GM18502 (cell line): ENCODE data around the gene RNGTT.

Experiments
- ATAC-seq: cut with Tn5 transposase; IDR thresholded peaks from one replicate; pipeline ENCODE4 v1.9.1; 2021; ENCODE audit warnings: mild to moderate bottlenecking; ENCODE audit not compliant: unreplicated experiment, poor library complexity

RNGTT gene

DNA sequence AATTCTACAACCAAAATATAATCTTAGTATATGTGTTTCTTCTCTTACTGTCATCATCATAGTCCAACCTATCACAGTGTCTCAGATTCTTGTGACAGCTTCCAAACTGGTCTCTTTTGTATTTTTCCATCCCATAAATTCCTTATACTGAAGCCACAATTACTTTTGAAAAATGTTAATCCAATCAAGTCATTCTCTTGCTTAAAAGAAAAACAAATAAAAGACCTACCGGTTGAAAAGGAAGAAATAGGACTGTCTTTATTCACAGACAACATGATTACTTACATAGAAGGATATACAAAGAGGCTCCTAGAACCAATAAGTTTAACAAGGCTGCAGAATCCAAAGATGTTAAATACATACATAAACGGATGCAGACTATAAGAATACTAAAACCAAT lies 339.9 kb downstream of the RNGTT start:
- no peak for ATAC-seq

DNA sequence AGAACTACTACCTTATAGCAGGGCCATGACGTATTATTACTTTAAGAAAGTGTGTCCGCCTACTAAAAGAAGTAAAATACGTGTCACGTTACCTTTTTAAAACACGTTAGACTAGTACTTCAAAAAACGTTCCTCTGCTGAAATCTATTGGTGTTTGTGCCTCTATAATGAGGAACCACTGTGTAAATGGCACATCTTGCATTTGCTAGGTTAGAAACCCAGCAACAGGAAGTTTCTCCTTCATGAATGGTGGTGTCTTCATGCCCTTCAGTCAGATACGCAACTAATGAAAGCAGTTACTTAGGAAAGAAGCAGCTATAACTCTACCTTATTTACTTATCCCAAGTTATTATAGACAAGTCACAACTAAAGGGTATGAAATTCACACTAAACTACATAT lies 343.5 kb downstream of the RNGTT start:
- no peak for ATAC-seq

DNA sequence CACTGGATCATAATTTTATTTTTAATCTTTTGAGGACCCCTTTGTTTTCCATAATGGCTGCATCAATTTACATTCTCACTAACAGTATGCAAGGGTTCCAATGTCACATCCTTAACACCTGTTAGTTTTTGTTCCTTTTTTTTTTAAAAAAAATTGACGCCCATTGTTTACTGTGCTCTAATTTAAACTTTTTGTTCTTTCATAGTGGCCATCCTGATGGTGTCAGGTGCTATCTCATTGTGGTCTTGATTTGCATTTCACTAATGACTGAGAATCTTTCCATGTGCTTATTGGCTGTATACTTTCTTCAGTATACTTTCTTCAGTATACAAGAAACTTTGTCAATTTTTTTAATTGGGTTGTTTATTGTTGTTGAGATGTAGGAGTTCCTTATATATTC lies 347.0 kb downstream of the RNGTT start:
- peak; percentile 69 for ATAC-seq

DNA sequence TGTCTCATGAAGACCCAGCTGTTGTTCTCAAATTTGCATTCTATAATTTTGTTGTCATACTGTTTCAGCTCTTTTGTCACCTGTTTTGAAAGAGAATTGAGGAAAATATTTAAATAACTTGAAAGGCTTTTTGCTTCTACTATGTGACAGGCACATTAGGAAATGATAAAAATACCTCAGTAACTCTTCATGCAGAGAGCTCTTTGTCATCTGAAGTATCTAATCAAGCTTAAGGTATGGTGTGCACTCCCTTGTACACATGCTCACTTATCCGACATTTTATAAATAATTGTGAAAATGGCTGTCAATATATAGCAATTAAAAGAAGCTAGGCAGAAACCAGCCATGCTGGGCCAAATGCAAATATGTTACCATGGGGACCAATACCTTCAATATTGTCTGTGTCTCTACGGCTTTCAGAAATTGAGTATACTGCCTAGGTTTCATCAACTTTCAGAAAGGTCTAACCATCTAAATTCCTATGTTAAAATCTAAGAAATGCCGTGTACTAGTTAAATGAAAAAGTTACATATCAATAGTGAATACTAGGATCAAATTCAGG lies 349.0 kb downstream of the RNGTT start:
- no peak for ATAC-seq

DNA sequence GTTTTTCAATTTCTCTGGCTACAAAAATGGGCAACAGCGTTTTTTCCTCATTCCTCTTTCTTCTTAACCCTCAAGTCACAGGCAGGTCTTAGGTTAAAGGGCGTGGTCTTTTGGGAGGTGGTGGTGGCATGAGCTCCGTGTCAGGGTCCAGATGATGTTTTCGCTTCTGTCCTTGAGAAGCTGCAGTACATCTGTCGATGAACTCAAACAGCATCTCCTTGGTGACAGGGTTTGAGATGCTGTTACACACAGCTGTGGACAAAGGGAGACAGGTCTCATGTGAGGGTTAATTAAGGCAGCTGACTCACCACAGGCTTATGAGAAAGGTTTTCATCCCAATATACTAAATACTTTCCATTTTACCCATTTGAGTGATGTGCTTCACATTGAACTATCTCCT lies 350.8 kb downstream of the RNGTT start:
- ATAC-seq = no peak

DNA sequence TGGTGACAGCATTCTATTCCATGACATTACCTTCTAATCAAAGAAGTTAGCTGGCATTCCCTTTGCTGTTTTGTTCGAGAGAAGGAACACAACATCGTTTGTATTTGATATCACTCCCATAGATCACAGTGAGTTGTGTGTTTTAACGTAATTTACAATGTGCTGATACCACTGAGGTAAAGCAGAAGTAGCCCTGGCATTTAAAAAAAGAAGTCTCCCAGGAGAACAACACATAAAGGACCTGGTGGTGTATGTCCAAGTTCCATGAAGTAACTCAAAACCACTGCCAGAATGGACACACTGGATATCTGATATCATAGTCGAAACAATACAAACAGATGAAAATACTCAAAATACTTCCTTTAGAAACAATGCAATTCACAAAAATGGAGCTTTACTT lies 351.7 kb downstream of the RNGTT start:
- no peak for ATAC-seq

DNA sequence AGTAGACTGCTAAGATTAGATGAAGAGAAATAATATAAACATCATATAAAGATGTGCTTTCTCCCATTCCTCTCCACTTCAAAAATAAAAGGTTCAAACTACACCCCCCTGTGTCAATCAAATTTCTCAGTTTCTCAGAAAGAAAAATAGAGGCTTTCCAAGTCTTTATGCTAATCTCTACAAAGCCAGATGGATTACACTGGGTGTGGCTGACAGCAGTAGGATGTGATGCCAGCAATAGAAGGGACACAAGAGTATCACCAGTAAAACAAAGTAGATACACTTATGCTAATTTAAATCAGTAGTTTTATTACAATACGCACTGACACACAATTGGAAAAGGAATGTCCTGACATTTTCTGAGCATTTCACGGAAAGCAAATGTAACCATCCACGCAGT lies 353.4 kb downstream of the RNGTT start:
- no peak for ATAC-seq

DNA sequence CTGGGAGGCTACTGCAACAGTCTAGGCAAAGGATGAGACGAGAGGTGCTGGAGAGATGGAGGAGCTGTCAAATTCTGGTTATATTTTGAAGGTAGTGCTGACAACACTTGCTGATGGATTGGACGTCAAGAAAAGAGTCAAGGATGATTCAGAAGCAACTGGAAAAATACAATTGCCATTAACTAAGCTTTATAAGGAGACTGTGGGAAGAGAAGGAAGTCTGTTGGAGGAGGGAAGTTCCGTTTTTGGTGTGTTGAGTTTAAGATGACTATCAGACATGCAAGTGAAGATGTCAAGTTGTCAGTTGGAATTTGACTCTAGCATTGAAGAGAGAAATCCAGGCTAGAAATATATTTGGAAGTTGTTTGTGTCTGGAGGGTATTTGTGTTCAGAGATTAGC lies 358.1 kb downstream of the RNGTT start:
- no peak for ATAC-seq

DNA sequence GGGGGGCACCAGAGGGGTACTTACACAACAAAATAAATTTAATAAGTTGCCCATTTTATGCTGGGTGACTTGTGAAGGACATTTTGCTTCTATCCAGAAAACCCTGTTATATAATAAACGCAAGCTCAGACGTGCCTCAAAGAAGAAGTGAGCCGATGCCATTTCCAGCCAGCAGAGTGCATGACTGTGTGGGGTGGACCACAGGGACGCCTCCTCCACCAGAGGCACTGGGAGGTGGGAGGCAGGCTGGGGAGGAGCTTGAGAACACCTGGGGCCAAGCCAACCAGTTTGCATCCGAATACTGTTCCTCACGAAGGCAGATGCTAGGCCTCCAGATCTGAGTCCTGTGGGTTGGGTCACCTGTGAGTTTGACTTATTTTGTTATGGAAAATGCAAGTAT lies 363.8 kb downstream of the RNGTT start:
- peak; percentile 74 for ATAC-seq

DNA sequence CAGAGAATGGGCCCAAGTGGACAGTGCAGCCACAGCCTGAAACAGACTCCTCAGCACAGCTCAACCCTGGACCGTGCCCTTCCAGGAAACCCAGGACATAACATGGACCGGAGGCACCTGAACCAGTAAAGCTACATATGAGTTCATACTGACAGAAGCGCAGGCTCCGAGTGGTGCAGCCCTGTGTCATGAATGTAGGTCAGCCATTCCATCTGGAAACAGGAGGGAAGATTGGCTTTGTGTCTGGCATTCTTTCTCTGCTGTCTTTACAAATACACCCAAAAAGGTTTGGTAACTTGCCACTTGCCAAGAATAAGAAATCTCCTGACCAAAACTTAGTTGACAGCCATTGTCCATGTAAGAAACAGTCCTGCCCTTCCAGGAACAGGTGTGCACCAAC lies 366.6 kb downstream of the RNGTT start:
- ATAC-seq = no peak

DNA sequence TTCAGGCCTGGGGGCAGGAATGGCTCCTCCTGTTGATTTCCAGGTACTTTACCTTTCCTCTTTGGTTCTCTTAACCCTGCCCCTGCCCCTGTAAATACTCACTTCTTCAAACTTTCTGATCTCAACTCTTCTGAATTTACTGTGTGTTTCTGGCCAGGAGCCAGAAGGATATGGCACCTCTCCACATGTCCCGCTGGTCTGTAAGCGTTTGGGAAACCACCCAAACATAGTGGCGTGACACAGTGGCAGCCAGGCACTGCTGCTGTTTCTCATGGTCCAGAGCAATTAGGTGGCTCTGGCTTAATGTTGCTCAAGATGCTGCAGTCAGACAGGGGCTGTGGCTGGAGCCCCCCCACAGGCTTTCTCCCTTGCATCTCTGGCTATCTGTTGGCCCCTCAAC lies 374.5 kb downstream of the RNGTT start:
- ATAC-seq = no peak

DNA sequence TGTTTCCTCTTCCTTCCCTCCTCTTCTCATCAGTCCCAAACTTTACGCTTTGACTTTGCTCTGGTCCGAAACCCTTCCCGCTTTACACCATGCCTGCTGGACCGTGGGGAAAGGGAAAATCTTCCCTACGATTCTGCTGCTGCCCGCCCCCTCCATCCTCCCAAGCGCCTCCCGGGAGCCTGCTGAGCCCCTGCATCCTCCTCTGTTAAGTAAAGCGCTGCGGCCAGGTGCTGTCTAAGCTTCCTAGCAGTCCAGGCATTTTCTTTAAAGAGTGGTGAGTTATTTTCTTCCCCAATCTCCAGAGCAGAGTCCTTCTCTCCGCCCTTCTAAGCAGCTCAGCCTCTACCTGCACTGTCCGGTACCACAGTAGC lies 376.3 kb downstream of the RNGTT start:
- ATAC-seq = no peak

DNA sequence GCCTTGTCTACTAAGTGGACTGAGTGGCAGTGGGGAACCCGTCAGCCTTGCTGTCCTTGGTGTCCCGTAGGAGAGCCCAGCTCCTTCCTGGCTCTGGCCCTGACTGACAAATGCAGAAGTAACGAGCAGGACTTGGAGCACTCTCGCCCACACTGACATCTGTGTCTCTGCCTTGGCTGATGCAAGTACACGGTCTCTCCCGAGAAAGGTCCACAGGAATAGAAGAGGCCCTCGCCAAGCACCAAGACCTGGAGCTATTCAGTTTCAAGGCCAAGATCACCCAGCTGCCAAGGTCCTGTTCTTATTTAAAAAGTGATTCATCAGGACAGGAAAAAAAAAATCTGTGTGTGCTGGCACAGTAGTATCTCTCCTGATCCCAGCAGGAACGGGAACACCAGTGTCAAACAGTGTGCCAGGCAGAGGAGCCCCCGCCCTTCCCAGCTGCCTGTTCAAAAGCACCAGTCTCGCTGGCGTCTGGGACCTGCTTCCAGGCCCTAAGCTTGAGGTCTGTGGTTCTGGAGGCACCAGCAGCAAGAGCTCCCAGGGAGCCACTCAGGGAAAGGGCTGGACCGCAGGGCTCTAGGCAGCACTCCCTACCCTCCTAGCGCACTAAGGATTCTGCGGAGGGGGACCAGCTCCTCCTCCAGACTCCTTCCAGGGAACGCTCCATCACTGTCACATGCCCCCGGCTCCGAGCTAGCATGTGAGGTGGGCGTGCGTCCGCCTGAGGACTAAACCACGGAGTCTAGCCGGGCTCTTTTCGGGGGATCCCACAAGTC lies 376.9 kb downstream of the RNGTT start:
- no peak for ATAC-seq

DNA sequence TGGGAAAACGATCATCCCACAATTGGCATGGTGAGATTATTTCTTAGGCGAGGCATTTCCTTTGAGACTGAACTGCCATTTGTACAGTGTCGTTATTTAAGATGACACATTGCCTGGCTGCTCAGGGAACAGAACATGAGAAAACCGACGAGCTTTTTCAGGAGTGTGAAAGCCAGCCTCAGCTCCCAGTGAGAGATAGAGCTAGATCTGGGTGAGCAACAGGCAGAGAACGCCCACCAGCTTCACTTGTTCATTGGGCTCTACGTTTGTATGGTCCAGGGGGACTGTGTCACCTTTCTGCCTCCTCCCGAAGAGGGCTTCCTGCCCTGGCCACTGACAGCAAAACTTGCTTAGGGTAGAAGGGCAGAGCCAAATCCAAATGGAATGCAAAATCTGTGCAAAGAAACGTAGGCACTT lies 378.1 kb downstream of the RNGTT start:
- ATAC-seq = no peak

DNA sequence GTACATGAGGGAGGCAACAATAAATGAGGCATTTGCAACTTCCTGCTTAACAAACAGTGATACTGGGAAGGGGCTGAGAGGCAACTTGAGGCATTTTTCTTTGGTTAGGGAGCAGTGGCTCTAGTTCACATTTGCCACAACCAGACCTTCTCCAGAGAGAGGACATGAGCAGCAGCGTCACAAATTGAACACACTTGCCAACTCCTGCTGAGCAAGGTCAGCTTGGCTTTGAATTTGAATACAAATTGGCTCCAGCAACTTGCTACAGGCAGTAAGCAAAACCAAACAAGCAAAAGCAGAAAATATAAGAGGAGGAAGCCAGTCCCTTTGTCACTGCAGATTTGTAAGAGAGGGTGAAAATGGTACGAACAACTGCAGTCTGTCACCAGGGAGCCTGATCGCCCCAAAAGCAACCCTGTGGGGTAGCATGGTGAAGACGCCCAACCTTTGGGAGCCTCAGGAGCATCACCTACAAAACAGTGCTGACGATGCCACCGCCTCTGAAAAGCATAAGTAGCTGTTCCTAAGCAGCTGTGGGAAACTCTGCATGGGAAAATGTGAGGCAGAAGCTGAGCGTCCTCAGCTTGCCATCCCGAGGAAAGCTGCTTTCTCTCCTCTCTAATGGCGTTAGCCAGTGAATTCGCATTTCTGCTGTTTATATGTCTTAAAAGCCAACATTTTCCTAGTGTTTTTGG lies 378.7 kb downstream of the RNGTT start:
- no peak for ATAC-seq

DNA sequence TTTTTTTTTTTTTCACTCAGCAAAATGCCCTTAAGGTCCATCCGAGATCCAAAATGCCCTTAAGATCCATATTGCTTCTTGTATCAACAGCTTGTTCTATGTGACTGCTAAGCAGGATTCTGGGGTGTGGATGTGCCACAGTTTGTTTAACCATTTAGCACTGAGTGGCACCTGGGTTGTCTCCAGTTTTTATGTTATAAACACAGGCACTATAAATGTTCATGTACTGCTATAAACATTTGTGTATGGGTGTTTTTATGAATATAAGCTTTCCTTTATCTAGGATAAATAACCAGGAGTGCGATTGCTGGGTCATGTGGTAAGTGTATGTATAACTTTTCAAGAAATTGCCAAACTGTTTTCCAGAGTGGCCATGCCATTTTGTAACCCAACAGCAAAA lies 386.0 kb downstream of the RNGTT start:
- no peak for ATAC-seq

DNA sequence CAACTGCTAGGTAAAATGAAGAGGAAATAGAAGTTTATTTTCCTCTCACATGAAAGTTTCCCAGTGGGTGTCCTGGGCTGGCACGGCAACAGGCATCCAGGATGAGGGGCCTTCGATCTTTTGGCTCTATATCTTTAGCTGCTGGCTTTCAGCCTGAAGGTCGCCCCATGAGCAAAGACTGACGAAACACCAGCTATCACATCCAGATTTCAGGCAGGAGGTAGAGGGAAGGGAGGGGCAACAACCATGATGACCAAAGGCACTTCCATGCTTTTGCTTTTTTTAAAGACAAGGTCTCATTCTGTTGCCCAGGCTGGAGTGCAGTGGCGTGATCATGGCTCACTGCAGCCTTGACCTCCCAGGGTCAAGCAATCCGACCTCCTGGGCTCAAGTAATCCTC lies 387.9 kb downstream of the RNGTT start:
- no peak for ATAC-seq

DNA sequence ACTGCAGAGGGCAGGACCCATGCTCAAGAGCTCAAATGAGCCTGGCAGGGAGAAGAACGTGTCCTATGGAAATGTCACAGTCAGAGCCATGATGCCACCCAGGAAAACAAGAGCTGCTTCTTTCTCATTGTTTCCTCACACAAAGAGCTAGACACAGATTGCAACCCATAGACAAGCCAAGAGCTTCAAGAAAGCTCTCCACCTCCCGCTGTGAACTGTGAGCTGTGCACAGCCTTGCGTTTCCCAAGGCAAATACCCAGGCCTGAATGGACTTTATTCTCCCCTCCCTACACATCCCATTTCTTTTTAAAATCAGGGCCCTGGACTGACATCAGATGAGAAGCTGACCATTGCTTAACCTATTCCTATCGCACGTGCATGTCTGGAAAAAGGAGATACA lies 388.8 kb downstream of the RNGTT start:
- no peak for ATAC-seq

DNA sequence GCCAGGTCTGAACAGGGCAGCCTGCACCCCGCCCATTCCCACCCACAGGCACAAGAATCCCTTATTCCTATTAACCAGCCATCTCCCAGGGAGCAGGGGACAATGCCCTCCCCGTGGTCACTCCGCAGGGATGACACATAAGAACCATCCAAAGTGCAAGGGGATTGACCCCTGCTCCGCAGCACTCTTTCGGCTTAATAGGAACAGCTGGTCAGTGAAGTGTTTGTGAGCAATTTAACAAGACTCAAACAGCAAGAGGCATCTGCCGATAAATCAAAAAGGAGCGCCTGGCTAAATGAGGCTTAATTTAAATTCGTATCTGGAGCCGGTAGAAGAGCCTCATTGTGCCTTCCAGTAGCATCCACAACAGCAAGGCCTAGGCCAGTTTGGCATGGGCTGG lies 389.4 kb downstream of the RNGTT start:
- ATAC-seq = no peak

DNA sequence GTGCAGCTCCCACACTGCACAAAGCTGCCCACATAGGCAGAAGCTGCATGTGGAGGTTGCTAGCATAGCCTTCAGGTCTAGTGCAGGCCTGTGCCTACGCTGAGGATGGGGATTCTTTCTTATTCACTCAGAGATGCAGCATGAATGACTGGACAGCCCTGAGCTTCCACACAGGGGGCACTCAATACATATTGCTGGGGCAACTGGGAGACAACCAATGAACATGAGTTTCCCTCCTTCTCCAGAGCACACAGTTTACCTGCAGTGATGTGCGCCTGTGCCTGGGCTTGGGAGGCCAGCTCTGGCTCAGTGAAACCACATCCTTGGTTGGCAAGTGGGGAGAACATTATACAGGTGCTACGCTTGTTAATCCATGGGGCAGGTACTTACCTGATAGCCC lies 389.9 kb downstream of the RNGTT start:
- no peak for ATAC-seq

DNA sequence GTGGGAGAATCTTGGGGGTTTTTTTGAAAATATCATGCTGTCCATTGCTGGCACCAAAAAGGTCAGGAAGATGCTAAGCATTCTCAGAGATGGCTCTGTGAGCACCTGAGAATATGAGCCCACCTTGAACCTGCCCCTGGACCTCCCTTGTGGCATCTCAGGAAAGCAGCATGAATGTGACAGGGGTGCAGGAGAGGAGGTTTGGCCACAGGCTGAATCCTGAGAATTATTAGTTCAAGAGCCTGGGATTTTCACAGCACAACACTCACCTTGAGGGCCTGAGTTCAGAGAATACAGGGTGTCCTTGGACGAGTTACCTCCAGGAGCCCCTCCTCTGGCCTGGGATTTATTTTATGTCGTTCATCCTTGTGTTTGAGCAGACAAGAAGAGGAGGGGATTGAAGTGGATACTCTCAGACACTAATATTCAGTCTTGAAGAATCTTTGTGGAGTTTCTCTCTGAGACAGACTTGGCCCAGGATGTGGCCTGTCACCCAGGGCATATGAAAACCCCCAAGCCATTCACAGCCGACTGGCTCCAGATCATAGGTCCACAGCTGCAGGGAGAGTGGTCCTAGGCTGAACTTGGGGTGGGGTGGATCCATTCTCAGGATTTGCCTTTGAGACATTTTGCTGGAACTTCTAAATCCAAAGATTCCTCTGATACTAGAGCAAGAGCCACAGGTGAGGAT lies 390.8 kb downstream of the RNGTT start:
- ATAC-seq = no peak
